Measurements from ENCODE around the gene CD247. TPM values are rescaled to one million over a fixed set of nuclear protein-coding genes. Genes with fewer than 3 reads are reported as not detected.

Gene CD247
- total and polyA plus RNA-seq, 10 of the 15 experiments (the other 5 are each of a cell fraction or from before 2014, with no cell fraction given): 0.10 to 0.77 (median 0.30) TPM

DNA sequence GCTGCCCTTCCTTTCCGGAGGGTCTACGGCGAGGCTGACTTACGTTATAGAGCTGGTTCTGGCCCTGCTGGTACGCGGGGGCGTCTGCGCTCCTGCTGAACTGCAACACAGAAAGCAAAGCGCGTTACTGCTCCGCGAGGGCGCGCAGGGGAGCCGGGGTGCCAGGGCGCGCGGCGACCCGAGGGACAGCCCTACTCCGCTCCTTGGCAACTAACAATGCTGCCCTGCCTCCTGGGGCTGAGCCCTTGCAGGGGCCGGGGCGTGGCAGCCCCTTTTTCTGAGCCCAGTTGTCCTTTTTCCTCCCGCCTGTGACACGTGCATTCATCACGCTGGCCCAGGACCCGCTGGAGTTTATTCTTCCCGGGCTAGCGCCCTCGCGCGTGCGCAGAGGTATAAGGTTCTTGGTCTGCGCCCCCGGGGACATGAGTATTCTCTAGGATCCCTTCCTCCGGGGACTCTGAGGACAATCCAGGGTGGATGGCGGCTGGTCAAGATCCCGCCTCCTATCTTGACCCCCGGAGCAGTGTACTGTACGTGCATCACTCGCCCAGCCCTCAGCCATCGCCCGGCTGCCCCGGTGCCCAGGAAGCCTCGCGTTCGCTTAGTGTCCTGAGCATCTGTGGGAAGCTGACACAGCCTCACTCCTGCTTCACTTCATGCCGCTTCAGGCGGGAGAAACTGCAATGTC lies 78.9 kb downstream of the CD247 start (continued):
- TF ChIP-seq USF1 (IDR thresholded peaks at IDR 0.05; ENCODE audit: borderline replicate concordance, extremely low read length, insufficient read depth, low read depth, low read length) (no peak), POLR2AphosphoS5 (IDR thresholded peaks at IDR 0.05; ENCODE audit: low read length) (no peak), NFYB (IDR thresholded peaks at IDR 0.05; ENCODE audit: insufficient read depth, low read depth, low read length) (no peak), ETV6 (conservative IDR thresholded peaks at IDR 0.05 in 1 of 2, IDR thresholded peaks at IDR 0.05 in 1 of 2; ENCODE audit: borderline replicate concordance in 1 of 2, low read depth in 1 of 2) (no peak), RBBP5 (conservative IDR thresholded peaks at IDR 0.05) (no peak), CBX3 (IDR thresholded peaks at IDR 0.05; ENCODE audit: borderline replicate concordance, low read depth) (no peak), RELA (IDR thresholded peaks at IDR 0.05; ENCODE audit: borderline replicate concordance, partially characterized antibody) (no peak), RUNX3 (IDR thresholded peaks at IDR 0.05; ENCODE audit: low read length) (no peak), EED (IDR thresholded peaks at IDR 0.05; ENCODE audit: low read depth) (no peak), ESRRA (IDR thresholded peaks at IDR 0.05; ENCODE audit: low read length) (no peak), USF2 (IDR thresholded peaks at IDR 0.05; ENCODE audit: borderline replicate concordance, low read depth, low read length) (no peak), SP1 (IDR thresholded peaks at IDR 0.05; ENCODE audit: low read depth, low read length) (no peak), FOS (IDR thresholded peaks at IDR 0.05; ENCODE audit: borderline replicate concordance, extremely low read depth, insufficient read length) (no peak), ZNF207 (IDR thresholded peaks at IDR 0.05; ENCODE audit: borderline replicate concordance) (no peak), TARDBP (IDR thresholded peaks at IDR 0.05; ENCODE audit: borderline replicate concordance) (no peak)
- TF ChIP-seq, protein P1, sequence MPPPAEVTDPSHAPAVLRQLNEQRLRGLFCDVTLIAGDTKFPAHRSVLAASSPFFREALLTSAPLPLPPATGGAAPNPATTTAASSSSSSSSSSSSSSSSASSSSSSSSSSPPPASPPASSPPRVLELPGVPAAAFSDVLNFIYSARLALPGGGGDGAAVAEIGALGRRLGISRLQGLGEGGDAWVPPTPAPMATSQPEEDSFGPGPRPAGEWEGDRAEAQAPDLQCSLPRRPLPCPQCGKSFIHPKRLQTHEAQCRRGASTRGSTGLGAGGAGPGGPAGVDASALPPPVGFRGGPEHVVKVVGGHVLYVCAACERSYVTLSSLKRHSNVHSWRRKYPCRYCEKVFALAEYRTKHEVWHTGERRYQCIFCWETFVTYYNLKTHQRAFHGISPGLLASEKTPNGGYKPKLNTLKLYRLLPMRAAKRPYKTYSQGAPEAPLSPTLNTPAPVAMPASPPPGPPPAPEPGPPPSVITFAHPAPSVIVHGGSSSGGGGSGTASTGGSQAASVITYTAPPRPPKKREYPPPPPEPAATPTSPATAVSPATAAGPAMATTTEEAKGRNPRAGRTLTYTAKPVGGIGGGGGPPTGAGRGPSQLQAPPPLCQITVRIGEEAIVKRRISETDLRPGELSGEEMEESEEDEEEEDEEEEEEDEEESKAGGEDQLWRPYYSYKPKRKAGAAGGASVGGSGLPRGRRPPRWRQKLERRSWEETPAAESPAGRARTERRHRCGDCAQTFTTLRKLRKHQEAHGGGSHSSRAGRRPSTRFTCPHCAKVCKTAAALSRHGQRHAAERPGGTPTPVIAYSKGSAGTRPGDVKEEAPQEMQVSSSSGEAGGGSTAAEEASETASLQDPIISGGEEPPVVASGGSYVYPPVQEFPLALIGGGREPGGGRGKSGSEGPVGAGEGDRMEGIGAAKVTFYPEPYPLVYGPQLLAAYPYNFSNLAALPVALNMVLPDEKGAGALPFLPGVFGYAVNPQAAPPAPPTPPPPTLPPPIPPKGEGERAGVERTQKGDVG (CRISPR knock-in tag; IDR thresholded peaks at IDR 0.05): no peak
- TF ChIP-seq, protein P2, sequence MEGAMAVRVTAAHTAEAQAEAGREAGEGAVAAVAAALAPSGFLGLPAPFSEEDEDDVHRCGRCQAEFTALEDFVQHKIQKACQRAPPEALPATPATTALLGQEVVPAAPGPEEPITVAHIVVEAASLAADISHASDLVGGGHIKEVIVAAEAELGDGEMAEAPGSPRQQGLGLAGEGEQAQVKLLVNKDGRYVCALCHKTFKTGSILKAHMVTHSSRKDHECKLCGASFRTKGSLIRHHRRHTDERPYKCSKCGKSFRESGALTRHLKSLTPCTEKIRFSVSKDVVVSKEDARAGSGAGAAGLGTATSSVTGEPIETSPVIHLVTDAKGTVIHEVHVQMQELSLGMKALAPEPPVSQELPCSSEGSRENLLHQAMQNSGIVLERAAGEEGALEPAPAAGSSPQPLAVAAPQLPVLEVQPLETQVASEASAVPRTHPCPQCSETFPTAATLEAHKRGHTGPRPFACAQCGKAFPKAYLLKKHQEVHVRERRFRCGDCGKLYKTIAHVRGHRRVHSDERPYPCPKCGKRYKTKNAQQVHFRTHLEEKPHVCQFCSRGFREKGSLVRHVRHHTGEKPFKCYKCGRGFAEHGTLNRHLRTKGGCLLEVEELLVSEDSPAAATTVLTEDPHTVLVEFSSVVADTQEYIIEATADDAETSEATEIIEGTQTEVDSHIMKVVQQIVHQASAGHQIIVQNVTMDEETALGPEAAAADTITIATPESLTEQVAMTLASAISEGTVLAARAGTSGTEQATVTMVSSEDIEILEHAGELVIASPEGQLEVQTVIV (IDR thresholded peaks at IDR 0.05; ENCODE audit: borderline replicate concordance, partially characterized antibody): no peak
- TF ChIP-seq, protein P3, sequence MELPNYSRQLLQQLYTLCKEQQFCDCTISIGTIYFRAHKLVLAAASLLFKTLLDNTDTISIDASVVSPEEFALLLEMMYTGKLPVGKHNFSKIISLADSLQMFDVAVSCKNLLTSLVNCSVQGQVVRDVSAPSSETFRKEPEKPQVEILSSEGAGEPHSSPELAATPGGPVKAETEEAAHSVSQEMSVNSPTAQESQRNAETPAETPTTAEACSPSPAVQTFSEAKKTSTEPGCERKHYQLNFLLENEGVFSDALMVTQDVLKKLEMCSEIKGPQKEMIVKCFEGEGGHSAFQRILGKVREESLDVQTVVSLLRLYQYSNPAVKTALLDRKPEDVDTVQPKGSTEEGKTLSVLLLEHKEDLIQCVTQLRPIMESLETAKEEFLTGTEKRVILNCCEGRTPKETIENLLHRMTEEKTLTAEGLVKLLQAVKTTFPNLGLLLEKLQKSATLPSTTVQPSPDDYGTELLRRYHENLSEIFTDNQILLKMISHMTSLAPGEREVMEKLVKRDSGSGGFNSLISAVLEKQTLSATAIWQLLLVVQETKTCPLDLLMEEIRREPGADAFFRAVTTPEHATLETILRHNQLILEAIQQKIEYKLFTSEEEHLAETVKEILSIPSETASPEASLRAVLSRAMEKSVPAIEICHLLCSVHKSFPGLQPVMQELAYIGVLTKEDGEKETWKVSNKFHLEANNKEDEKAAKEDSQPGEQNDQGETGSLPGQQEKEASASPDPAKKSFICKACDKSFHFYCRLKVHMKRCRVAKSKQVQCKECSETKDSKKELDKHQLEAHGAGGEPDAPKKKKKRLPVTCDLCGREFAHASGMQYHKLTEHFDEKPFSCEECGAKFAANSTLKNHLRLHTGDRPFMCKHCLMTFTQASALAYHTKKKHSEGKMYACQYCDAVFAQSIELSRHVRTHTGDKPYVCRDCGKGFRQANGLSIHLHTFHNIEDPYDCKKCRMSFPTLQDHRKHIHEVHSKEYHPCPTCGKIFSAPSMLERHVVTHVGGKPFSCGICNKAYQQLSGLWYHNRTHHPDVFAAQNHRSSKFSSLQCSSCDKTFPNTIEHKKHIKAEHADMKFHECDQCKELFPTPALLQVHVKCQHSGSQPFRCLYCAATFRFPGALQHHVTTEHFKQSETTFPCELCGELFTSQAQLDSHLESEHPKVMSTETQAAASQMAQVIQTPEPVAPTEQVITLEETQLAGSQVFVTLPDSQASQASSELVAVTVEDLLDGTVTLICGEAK (IDR thresholded peaks at IDR 0.05; ENCODE audit: borderline replicate concordance): no peak
